GM13977 (cell line): ENCODE data around the gene GEMIN7.

ENCODE experiments used
- DNase-seq: peaks from one replicate; pipeline ENCODE4 v3.0.0; 2012; ENCODE audit warnings: low spot score
- in situ Hi-C: fragments of 300-500 bp; cut with MboI; formaldehyde crosslinking; loops from one replicate; pipeline ENCODE4 v1.12.0; 2022; ENCODE audit warnings: low sequenced_read_pairs, low pct_unique_long_range_greater_than_20kb, mixed read lengths, inconsistent platforms; ENCODE audit not compliant: unreplicated experiment
- TF ChIP-seq, protein P1 (sequence below): IDR thresholded peaks from 2 replicates; pipeline ENCODE4 v1.5.1; 2012; ENCODE audit warnings: mild to moderate bottlenecking, control low read depth; ENCODE audit not compliant: insufficient read depth; ENCODE audit errors: extremely low read depth, missing control alignments

GEMIN7 gene

DNA sequence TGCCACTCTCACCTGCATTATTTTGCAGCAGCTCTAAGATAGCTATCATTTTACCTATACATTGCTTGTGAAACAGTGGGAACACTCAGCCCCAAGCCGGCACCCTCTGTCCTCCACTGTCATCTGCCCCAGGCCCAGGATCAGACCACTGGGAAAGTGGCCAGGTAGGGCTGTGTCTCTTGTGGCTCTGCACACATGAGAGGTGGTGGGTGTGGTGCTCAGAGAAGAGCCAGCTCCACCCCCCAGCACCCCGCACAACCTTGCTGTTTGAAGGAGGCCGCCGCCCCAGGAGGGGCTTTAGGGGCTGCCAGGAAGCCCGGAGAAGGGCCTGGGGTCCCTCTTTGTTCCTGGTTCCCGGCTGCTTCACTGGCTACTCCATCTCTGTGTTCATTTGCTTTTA is 40.5 kb downstream of the GEMIN7 start:
- in situ Hi-C loops: no loop called here
- TF ChIP-seq, protein P1, sequence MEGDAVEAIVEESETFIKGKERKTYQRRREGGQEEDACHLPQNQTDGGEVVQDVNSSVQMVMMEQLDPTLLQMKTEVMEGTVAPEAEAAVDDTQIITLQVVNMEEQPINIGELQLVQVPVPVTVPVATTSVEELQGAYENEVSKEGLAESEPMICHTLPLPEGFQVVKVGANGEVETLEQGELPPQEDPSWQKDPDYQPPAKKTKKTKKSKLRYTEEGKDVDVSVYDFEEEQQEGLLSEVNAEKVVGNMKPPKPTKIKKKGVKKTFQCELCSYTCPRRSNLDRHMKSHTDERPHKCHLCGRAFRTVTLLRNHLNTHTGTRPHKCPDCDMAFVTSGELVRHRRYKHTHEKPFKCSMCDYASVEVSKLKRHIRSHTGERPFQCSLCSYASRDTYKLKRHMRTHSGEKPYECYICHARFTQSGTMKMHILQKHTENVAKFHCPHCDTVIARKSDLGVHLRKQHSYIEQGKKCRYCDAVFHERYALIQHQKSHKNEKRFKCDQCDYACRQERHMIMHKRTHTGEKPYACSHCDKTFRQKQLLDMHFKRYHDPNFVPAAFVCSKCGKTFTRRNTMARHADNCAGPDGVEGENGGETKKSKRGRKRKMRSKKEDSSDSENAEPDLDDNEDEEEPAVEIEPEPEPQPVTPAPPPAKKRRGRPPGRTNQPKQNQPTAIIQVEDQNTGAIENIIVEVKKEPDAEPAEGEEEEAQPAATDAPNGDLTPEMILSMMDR: no peak
- DNase-seq: no peak

DNA sequence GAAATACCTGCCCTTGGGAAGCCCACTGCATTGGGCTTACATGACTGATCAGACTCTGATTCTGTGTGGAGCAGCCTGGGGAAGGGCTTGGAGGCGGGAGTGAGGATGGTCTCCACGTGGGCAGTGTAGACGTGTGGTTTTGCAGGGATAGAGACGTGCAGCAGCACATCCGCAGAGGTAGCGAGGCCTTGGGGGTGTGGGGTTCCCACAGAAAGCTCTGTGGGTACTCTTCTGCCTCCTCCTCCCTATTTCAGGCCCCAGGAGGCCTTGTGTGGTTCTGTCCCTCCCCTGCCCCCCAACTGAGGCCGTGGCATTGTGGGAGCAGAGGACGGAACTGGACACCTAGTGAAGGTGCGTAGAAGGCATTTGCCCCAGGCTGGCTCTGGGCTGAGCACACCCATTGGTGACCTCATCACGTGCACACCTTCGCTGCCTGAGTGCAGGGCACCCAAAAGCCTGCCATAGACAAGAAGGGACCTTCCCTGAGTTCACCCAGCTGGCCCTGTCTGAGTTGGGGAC is 42.8 kb downstream of the GEMIN7 start:
- TF ChIP-seq, protein P1: no peak
- in situ Hi-C loops: no loop called here
- no peak for DNase-seq

DNA sequence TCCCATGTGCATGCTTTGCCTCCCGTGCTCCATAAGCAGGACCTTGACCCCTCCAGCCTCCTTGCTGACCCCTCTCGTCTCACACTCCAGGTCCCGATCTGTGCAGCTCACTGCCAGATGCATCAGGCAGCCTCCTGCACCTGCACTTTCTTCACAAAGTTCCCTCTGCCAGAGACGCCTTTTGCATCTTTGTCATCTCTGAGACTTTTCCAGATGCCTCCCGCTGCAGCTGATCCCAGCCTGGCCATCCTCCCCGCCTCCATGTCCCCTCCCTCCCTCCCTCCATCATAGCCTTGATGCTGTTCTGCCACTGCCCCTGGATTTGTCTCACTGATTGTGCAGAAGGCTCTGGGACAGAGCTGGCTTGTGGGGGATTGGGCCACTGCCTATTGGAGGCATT is 43.8 kb downstream of the GEMIN7 start:
- in situ Hi-C loops: no loop called here
- DNase-seq: no peak
- TF ChIP-seq, protein P1: no peak

DNA sequence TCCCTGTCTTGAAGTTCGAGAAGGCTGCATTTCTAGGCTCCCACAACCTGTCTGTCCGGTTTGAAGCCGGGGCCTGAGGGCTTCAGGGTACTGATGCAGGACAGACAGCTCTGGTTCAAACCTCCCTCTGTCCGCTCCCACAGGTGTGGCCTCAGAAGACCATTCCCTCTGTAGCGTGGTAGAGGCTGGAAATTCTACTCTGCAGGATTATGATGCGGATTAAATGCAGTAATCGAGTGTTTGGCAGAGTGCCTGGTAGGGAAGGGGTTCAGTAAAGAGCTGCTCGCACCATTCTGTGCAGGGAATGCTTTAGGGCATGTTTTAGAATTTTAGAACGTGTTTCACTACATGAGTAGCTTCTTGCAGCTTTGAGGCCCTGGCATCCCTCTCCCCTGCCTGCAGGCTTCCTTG is 44.4 kb downstream of the GEMIN7 start:
- TF ChIP-seq, protein P1: no peak
- in situ Hi-C loops: no loop called here
- DNase-seq: no peak

DNA sequence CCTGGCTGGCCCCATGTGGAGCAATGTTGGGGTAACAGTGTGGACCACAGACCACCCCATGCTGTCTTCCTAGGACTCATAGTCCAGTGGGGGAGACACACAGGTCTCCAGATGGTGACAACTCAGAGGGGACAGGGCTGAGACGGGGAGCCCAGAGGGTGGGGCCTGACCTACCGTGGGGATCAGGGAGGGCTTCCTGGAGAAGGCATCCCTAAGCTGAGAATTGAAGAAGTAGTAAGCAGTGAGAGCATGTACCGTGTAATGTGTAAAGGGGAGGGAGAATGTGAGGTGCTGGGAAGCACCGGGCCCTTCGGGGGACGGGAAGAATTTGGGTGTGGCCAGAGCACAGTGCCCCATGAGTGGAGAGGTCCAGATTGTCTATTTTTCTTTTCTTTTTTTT is 45.0 kb downstream of the GEMIN7 start:
- no peak for DNase-seq
- in situ Hi-C loops: no loop called here
- TF ChIP-seq, protein P1: no peak

DNA sequence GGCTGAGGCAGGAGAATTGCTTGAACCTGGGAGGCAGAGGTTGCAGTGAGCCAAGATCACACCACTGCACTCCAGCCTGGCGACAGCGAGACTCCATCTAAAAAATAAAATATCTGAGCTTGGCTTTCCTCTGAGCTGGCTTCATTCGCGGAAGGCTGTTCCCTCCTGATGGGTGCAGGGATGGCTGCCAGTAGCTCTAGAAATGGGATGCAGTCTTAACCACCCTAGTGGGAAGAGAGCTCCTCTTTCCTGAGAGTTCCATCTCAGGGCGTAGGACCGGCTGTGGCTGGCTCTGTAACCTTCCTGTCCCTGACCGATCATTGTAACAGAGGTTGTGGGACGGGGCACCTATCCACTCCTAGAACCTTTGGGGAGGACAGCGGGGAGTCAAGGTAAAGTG is 46.3 kb downstream of the GEMIN7 start:
- TF ChIP-seq, protein P1: no peak
- in situ Hi-C loops: no loop called here
- no peak for DNase-seq
